C4-2B (cell line): ENCODE results near the gene SETD1B.
"Not testable (repeated sequence)": the region's sequence is repeated elsewhere in the genome, so short reads cannot be mapped to it uniquely, and the experiment has no call there.

Experiments
- H3K27ac ChIP-seq: fragments of 450-650 bp; 2 replicates; pipeline ENCODE4 v1.5.1; 2017
- ZFX ChIP-seq: fragments of 450-650 bp; IDR thresholded peaks from 2 replicates; pipeline ENCODE4 v1.6.1; 2017
- TF ChIP-seq, protein P1 (sequence below): fragments of 450-650 bp; conservative IDR thresholded peaks from 2 replicates; pipeline ENCODE4 v1.5.1; 2017; ENCODE audit warnings: mild to moderate bottlenecking

The SETD1B gene

DNA sequence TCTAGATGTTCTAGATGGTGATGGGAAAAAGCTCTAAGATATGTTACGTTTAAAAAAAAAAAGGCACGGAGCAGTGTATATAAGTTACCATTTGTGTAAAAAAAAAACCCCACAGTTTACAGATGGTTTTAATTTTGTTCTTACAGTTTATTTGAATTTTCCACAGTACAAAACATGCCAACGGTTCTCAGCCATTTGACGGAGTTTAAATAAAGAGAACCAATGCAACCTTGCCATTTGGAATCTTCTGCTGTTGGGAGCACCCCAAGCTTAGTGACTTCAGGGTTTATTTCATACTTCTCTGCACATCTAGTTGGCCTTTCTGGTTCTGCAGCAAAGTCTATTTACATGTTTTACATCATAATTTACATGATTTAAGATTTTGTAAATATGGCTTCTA lies 62.5 kb downstream of the SETD1B start:
- TF ChIP-seq, protein P1, sequence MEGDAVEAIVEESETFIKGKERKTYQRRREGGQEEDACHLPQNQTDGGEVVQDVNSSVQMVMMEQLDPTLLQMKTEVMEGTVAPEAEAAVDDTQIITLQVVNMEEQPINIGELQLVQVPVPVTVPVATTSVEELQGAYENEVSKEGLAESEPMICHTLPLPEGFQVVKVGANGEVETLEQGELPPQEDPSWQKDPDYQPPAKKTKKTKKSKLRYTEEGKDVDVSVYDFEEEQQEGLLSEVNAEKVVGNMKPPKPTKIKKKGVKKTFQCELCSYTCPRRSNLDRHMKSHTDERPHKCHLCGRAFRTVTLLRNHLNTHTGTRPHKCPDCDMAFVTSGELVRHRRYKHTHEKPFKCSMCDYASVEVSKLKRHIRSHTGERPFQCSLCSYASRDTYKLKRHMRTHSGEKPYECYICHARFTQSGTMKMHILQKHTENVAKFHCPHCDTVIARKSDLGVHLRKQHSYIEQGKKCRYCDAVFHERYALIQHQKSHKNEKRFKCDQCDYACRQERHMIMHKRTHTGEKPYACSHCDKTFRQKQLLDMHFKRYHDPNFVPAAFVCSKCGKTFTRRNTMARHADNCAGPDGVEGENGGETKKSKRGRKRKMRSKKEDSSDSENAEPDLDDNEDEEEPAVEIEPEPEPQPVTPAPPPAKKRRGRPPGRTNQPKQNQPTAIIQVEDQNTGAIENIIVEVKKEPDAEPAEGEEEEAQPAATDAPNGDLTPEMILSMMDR: no peak
- no peak for TF ChIP-seq ZFX
- H3K27ac ChIP-seq: no peak overlapping the region

DNA sequence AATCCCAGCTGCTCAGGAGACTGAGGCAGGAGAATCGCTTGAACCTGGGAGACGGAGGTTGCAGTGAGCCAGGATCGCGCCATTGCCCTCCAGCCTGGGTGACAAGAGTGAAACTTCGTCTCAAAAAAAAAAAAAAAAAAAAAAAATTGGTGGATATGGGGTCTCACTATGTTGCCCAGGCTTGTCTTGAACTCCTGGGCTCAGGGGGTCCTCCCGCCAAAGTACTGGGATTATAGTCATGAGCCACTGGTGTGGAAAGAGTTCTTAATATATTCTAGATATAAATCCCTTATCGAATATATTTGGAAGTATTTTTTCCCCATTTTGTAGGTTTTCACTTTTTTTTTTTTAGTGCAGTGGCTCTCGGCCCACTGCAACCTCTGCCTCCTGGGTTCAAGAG lies 65.4 kb downstream of the SETD1B start:
- H3K27ac ChIP-seq: not testable (repeated sequence)

DNA sequence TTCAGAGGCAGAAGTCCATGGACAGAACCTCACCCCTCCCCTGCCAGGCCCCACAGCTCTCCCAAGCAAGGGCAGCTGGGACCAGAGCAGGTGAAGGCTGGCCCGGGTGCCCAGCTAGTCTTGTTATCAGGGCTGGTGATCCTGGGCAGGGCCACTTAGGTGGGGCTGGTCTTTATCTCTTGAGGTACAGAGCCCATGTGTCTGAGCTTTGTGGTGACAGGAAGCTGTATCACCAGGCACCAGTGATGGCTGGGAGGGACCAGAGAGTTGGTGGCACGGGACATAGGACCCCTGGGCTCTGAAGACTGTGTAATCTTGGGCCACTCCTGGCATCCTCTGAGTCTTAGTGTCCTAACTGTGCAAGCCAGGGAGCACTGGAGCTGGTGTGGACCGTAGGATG lies 67.7 kb downstream of the SETD1B start:
- no peak for TF ChIP-seq ZFX
- TF ChIP-seq, protein P1: no peak
- H3K27ac ChIP-seq: no peak overlapping the region

DNA sequence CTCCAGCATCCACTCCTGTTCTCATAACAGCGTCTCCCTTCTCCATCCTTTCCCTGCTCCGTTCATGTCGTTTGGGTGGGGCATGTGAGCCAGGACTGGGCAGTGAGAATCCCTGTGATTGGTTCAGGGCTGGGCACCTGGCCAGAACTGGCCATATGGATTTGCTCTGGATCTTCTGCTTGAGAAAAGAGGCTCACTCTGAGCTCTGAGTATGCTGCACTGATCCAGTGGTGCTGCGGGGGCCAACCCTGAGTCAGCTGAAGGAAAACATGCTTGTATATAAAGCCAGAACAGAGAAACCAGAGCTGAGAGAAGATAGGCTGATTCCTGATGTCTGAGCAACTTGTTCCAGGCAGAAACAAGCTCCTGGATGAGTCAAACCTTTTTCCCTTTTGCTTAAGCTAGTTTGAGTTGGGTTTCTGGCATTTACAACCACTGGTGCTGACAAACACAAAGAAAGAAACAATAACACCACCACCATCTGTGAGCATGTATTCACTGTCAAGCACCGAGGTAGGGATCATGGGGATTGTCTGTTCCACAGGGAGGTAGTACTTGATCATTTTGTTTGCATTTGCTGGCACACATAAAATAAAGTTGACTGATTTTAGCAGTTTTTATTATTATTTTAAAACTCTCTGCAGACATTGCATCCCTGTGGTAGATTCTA lies 68.9 kb downstream of the SETD1B start:
- TF ChIP-seq, protein P1: no peak
- TF ChIP-seq ZFX: no peak

DNA sequence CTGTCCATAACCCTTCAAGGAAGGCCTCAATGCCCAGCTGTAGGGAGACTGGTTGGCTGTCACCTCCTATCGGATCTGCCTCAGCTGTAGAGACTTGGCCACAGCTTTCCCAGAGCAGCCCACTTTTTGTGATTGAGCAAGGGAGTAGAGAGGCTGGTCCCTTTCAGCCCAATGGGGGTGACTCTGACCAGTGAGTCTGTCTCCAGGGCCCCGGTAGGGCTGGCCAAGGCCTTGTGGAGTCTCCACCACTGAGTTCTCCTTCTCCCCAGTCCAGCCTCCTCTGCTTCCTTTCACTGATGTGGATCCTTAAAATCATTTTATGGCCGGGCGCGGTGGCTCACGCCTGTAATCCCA lies 69.4 kb downstream of the SETD1B start:
- TF ChIP-seq, protein P1: no peak
- TF ChIP-seq ZFX: no peak

More for the DNA sequence above, 68.9 kb downstream of the SETD1B start:
- H3K27ac ChIP-seq: no peak overlapping the region

DNA sequence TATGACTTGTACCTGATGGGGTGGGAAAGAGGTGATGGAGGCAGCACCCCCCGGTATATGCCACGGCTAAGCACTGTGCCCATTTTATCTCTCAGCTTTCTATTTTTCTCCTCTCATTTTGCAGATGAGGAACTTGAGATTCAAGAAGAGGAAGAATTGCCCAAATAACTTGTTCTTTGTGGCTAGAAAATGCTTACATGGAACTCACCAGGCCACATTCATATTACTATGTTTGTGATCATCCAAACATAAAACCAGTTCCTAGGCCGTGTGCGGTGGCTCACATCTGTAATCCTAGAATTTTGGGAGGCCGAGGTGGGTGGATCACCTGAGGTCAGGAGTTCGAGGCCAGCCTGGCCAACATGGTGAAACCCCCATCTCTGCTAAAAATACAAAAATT lies 70.3 kb downstream of the SETD1B start:
- H3K27ac ChIP-seq: no peak overlapping the region
- TF ChIP-seq, protein P1: no peak
- TF ChIP-seq ZFX: no peak

More for the DNA sequence above, 69.4 kb downstream of the SETD1B start:
- no peak overlapping the region for H3K27ac ChIP-seq

DNA sequence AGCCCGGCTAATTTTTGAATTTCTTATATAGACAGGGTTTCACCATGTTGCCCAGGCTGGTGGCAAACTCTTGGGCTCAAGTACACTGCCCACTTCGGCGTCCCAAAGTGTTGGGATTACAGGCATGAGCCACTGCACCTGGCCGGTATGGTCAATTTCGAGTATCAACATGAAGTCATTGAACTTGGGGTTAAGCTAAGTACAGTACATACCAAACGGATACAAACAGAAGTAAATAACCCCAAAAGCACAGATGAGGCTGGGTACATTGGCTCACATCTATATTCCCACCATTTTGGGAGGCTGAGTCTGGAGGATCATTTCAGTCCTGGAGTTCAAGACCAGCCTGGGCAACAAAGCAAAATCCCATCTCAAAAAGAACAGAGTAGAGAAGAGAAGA lies 71.8 kb downstream of the SETD1B start:
- H3K27ac ChIP-seq: no peak overlapping the region
- no peak for TF ChIP-seq ZFX
- TF ChIP-seq, protein P1: no peak

DNA sequence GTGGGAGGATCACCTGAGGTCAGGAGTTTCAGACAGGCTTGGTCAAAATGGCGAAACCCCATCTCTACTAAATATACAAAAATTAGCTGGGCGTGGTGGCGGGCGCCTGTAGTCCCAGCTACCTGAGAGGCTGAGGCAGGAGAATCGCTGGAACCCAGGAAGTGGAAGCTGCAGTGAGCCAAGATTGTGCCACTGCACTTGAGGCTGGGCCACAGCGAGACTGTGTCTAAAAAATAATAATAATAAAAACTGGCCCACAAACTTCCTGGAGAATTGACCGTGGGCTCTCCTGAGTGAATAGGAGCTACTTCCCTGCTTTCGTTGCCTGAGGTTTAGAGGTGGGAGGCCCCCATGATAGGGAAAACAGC lies 72.3 kb downstream of the SETD1B start:
- H3K27ac ChIP-seq: not testable (repeated sequence)
